IMR-90 (cell line): Measurements from ENCODE around the gene GALNT3. TPM values are rescaled to one million over a fixed set of nuclear protein-coding genes. Genes with fewer than 3 reads are reported as not detected.

Source experiments
- ATAC-seq: fragments of 200-7000 bp; cut with Tn5 transposase; 2 replicates; pipeline ENCODE4 v1.9.1; 2020; ENCODE audit warnings: low read depth, mild to moderate bottlenecking, moderate library complexity
- BruUV-seq: library from RNA; stranded (reverse); fragments of 400-500 nt; replicated peaks from 2 replicates; lab custom pipeline; 2021; lab: Mats Ljungman, UMichigan
- CTCF ChIA-PET: fragments of 300-600 bp; formaldehyde crosslinking; extraction: SDS; loops from one replicate; lab custom pipeline; 2021; ENCODE audit warnings: antibody characterized with exemption; lab: Yijun Ruan, JAX
- POLR2A ChIA-PET: fragments of 300-600 bp; sonication (Branson Sonifier 250); formaldehyde crosslinking; loops from one replicate; lab custom pipeline; 2022; ENCODE audit warnings: antibody characterized with exemption; ENCODE audit not compliant: unreplicated experiment; lab: Charles Lee
- DNase-seq: peaks from one replicate; pipeline ENCODE4 v3.0.0; 2013
- H2AFZ ChIP-seq: replicated peaks from 2 replicates; pipeline ENCODE3; 2013; ENCODE audit warnings: low read length, mild to moderate bottlenecking; ENCODE audit not compliant: poor library complexity
- H2AK5ac ChIP-seq: 2 replicates; pipeline ENCODE4 v1.6.1; 2013; ENCODE audit warnings: low read depth, low read length, inconsistent platforms
- H2AK9ac ChIP-seq: replicated peaks from 2 replicates; pipeline ENCODE3; 2013; ENCODE audit warnings: mild to moderate bottlenecking, low read depth, low read length, moderate library complexity; ENCODE audit not compliant: poor library complexity
- H2BK120ac ChIP-seq: 2 replicates; pipeline ENCODE4 v1.6.1; 2013; ENCODE audit warnings: low read depth, low read length, inconsistent platforms
- H2BK15ac ChIP-seq: 3 replicates; pipeline ENCODE4 v1.6.1; 2013; ENCODE audit warnings: low read depth, low read length, inconsistent platforms
- H2BK20ac ChIP-seq: 2 replicates; pipeline ENCODE4 v1.6.1; 2013; ENCODE audit warnings: low read depth, mild to moderate bottlenecking, inconsistent platforms, low read length, moderate library complexity
- H2BK5ac ChIP-seq: 2 replicates; pipeline ENCODE4 v1.6.1; 2013; ENCODE audit warnings: mild to moderate bottlenecking, low read depth, low read length, inconsistent platforms; ENCODE audit not compliant: poor library complexity, severe bottlenecking
- H3K14ac ChIP-seq: replicated peaks from 2 replicates; pipeline ENCODE4 v1.6.1; 2013; ENCODE audit warnings: low read depth, low read length, inconsistent platforms
- H3K18ac ChIP-seq: 2 replicates; pipeline ENCODE4 v1.6.1; 2013; ENCODE audit warnings: low read depth, low read length, control low read depth
- H3K23ac ChIP-seq: 2 replicates; pipeline ENCODE4 v1.6.1; 2013; ENCODE audit warnings: low read depth, low read length, inconsistent platforms
- H3K27ac ChIP-seq: 2 replicates; pipeline ENCODE4 v1.5.1; 2013; ENCODE audit warnings: mild to moderate bottlenecking, control low read depth, low read length; ENCODE audit not compliant: insufficient read depth
- H3K27me3 ChIP-seq: 2 replicates; pipeline ENCODE4 v1.6.1; 2013; ENCODE audit warnings: low read length; ENCODE audit not compliant: control insufficient read depth, insufficient read depth
- H3K36me3 ChIP-seq: 2 replicates; pipeline ENCODE4 v1.6.1; 2013; ENCODE audit warnings: low read length, mixed read lengths; ENCODE audit not compliant: control insufficient read depth, insufficient read depth
- H3K4ac ChIP-seq: 2 replicates; pipeline ENCODE4 v1.6.1; 2013; ENCODE audit warnings: low read depth, low read length, inconsistent platforms
- H3K4me1 ChIP-seq: 2 replicates; pipeline ENCODE4 v1.6.1; 2013; ENCODE audit warnings: low read length, mixed read lengths; ENCODE audit not compliant: control insufficient read depth, insufficient read depth
- H3K4me2 ChIP-seq: 2 replicates; pipeline ENCODE4 v1.6.1; 2013; ENCODE audit warnings: low read depth, mild to moderate bottlenecking, control low read depth, low read length, moderate library complexity
- H3K4me3 ChIP-seq: 2 replicates; pipeline ENCODE4 v1.5.1; 2013; ENCODE audit warnings: low read depth, mild to moderate bottlenecking, control low read depth, low read length, moderate library complexity; ENCODE audit not compliant: insufficient read depth
- H3K56ac ChIP-seq: 2 replicates; pipeline ENCODE4 v1.6.1; 2013; ENCODE audit warnings: low read length, inconsistent platforms; ENCODE audit not compliant: insufficient read depth; ENCODE audit errors: extremely low read depth
- H3K79me1 ChIP-seq, 2 experiments: 2 replicates each; pipeline ENCODE4 v1.6.1; 2013; ENCODE audit warnings: low read length in 2 of 2, inconsistent platforms in 1 of 2, low read depth in 1 of 2
- H3K9ac ChIP-seq: 2 replicates; pipeline ENCODE4 v1.6.1; 2013; ENCODE audit warnings: low read depth, low read length, control low read depth
- H3K9me1 ChIP-seq: 2 replicates; pipeline ENCODE4 v1.6.1; 2013; ENCODE audit warnings: low read length, inconsistent platforms; ENCODE audit not compliant: insufficient read depth
- H3K9me3 ChIP-seq: 2 replicates; pipeline ENCODE4 v1.6.1; 2013; ENCODE audit warnings: low read length; ENCODE audit not compliant: control insufficient read depth, insufficient read depth
- H4K20me1 ChIP-seq: 2 replicates; pipeline ENCODE4 v1.6.1; 2013; ENCODE audit warnings: low read length, inconsistent platforms; ENCODE audit not compliant: insufficient read depth
- H4K5ac ChIP-seq: 2 replicates; pipeline ENCODE4 v1.6.1; 2013; ENCODE audit warnings: mild to moderate bottlenecking, low read depth, low read length, control low read depth
- H4K8ac ChIP-seq, 2 experiments: 2 replicates each; pipeline ENCODE4 v1.6.1; 2013; ENCODE audit warnings: low read depth in 2 of 2, low read length in 2 of 2, control low read depth in 1 of 2, inconsistent platforms in 1 of 2
- H4K91ac ChIP-seq: 2 replicates; pipeline ENCODE4 v1.6.1; 2013; ENCODE audit warnings: low read depth, low read length, inconsistent platforms; ENCODE audit not compliant: insufficient read depth
- CEBPB ChIP-seq: IDR thresholded peaks from 2 replicates; pipeline ENCODE4 v1.6.1; 2012; ENCODE audit warnings: low read depth, low read length, improper control_type of control experiment
- CTCF ChIP-seq: conservative IDR thresholded peaks from 2 replicates; pipeline ENCODE4 v1.5.1; 2012; ENCODE audit warnings: mild to moderate bottlenecking, low read depth, low read length, improper control_type of control experiment
- MAFK ChIP-seq: IDR thresholded peaks from 2 replicates; pipeline ENCODE4 v1.6.1; 2012; ENCODE audit warnings: low read depth, low read length, improper control_type of control experiment
- USF2 ChIP-seq: fragments of 150-350 bp; IDR thresholded peaks from 2 replicates; pipeline ENCODE4 v1.6.1; 2017; ENCODE audit warnings: mild to moderate bottlenecking, antibody characterized with exemption, low read length, low read depth
- WGBS, 2 experiments: methylation state at CpG; one replicate each; pipeline versions ENCODE4 v1.1.5 to v1.1.7; 2013; ENCODE audit warnings: missing lambda C conversion rate in 2 of 2; ENCODE audit not compliant: insufficient read length in 1 of 2; ENCODE audit errors: extremely low coverage in 2 of 2; 5-methylcytosine and 5-hydroxymethylcytosine counted together
- dilution Hi-C: fragments of 300-500 bp; cut with HindIII; formaldehyde crosslinking; loops from one replicate; pipeline ENCODE4 v1.14.3; 2018; ENCODE audit warnings: low sequenced_read_pairs; ENCODE audit not compliant: unreplicated experiment
- in situ Hi-C: fragments of 300-500 bp; cut with MboI; formaldehyde crosslinking; loops from 3 replicates; pipeline ENCODE4 v1.14.3; 2019; ENCODE audit warnings: low sequenced_read_pairs, inconsistent platforms, mixed read lengths
- intact Hi-C: fragments of 100-400 bp; cut with micrococcal nuclease; formaldehyde crosslinking; loops from 2 replicates; pipeline ENCODE4 v1.10.0; 2022
- polyA plus RNA-seq, 3 experiments: library from polyadenylated mRNA; depleted of rRNA; stranded (reverse); fragments of >200 nt; gene quantifications; 2 replicates each; pipeline ENCODE4 v1.2.3, GENCODE V29; 2012; ENCODE audit warnings: low replicate concordance in 1 of 3
- total RNA-seq: library from RNA; depleted of rRNA; stranded (reverse); fragments of >200 nt; gene quantifications from 2 replicates; pipeline ENCODE4 v1.2.3, GENCODE V29; 2012

The GALNT3 gene
- total and polyA plus RNA-seq, 2 of the 4 experiments (the other 2 are of a cell fraction) = 1.1 to 2.0 TPM

DNA sequence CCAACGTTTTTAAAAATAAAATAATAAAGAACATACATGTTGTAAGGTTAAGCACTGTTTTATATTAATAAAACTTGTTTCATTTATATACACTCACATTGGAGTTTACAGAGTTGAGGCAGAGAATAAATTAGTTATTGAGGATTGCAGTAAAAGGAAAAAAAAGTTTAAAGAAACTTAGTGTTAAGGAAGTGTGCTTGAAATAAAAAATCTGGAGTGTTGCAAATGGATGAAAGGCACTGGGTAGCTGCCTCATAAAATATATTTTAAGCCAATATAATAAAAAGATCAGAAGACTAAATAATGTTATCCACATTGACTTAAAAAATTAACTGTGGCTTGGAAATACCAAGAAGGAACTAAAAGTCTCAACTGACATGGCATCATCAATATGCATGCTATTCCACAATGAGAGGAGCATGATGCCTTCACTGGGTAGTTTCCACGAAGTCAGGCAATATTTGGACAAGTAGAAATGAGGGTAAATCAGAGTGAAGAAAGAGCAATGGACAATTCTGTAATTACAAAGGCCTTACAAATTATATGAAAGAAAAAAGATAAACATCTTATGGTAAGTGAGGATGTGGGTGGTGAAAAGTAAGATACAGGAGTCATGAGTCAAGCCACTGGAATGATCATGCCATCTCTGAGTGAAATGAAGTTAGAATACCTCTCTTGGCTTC, 2.5 kb downstream of the GALNT3 start:
- H2BK15ac ChIP-seq = no peak overlapping the region
- no peaks in the 10 kb centered on the region for H3K9me3 ChIP-seq
- H2AK9ac ChIP-seq = no peak overlapping the region
- no peak; the same call in 1 of the 2 replicates for ATAC-seq
- no peak overlapping the region; the same call in 1 of the 2 replicates for H2BK120ac ChIP-seq
- ChIA-PET CTCF (no interaction called here), POLR2A (no interaction called here)
- no peak overlapping the region for H2BK5ac ChIP-seq
- no TSS peak for BruUV-seq
- no peak overlapping the region for H3K27ac ChIP-seq
- no peak overlapping the region for H2AFZ ChIP-seq
- H3K4me2 ChIP-seq = peak overlapping the region; percentile 63; the same call in 1 of the 2 replicates
- H3K79me1 ChIP-seq = no peaks in the 10 kb centered on the region
- no peak overlapping the region for H3K4me3 ChIP-seq
- H4K5ac ChIP-seq = no peak overlapping the region; the same call in 1 of the 2 replicates
- intact Hi-C loops = loop anchor here (5.0 kb wide), 1 partner anchor 66 kb away; no protein-coding TSS in a partner anchor
- DNase-seq = peak; percentile 45
- peaks cover 6% of the 10 kb centered on the region; the same call in 1 of the 2 replicates for H3K27me3 ChIP-seq
- H4K8ac ChIP-seq = no peak overlapping the region
- WGBS, 2 experiments = no CpG with 5 or more reads among the region's 2 CpGs
- no peak for TF ChIP-seq CTCF
- no peak for TF ChIP-seq USF2
- TF ChIP-seq MAFK = no peak
- TF ChIP-seq CEBPB = no peak
- no peak overlapping the region for H2BK20ac ChIP-seq
- no peaks in the 10 kb centered on the region for H3K36me3 ChIP-seq
- H3K9me1 ChIP-seq = no peaks in the 10 kb centered on the region
- dilution Hi-C loops = no loop called here
- no peak overlapping the region for H3K9ac ChIP-seq
- H2AK5ac ChIP-seq = no peak overlapping the region
- no peak overlapping the region for H3K14ac ChIP-seq
- no peak overlapping the region for H4K91ac ChIP-seq
- in situ Hi-C loops = no loop called here
- no peak overlapping the region for H3K18ac ChIP-seq
- H3K4ac ChIP-seq = no peak overlapping the region
- peaks cover 5% of the 10 kb centered on the region; the same call in 1 of the 2 replicates for H3K4me1 ChIP-seq
- no peak overlapping the region for H3K56ac ChIP-seq
- H3K23ac ChIP-seq = no peak overlapping the region
- no peaks in the 10 kb centered on the region for H4K20me1 ChIP-seq
